GM21367 (cell line): ENCODE data around the gene API5.

Experiments
- ATAC-seq: cut with Tn5 transposase; IDR thresholded peaks from one replicate; pipeline ENCODE4 v1.9.1; 2021; ENCODE audit not compliant: unreplicated experiment

The API5 gene

GRCh38 chr11:43359422-43359818 is 47.6 kb downstream of the API5 start:
- peak; percentile 40 for ATAC-seq

- no peak for ATAC-seq
These were observed 48.7 kb downstream of the API5 start for GRCh38 chr11:43360361-43361032.

- no peak for ATAC-seq
These were observed 54.9 kb downstream of the API5 start for GRCh38 chr11:43366677-43367076.

GRCh38 chr11:43367382-43368178 is 55.8 kb downstream of the API5 start:
- ATAC-seq, result peak; percentile 44

GRCh38 chr11:43376065-43376464 is 64.3 kb downstream of the API5 start:
- ATAC-seq, result no peak

- no peak for ATAC-seq
These were observed 64.8 kb downstream of the API5 start for GRCh38 chr11:43376594-43376993.

GRCh38 chr11:43377389-43377788 is 65.6 kb downstream of the API5 start:
- ATAC-seq, result no peak

GRCh38 chr11:43378897-43379296 is 67.1 kb downstream of the API5 start:
- no peak for ATAC-seq

GRCh38 chr11:43381802-43382201 is 70.0 kb downstream of the API5 start:
- no peak for ATAC-seq

- ATAC-seq, result no peak
These were observed 70.8 kb downstream of the API5 start for GRCh38 chr11:43382614-43383013.

- ATAC-seq, result no peak
These were observed 72.6 kb downstream of the API5 start for GRCh38 chr11:43384393-43384792.

- no peak for ATAC-seq
These were observed 80.9 kb downstream of the API5 start for GRCh38 chr11:43392713-43393112.

- no peak for ATAC-seq
These were observed 82.1 kb downstream of the API5 start for GRCh38 chr11:43393765-43394355.
